Measurements from ENCODE around the gene CHRNA7. TPM values are rescaled to one million over a fixed set of nuclear protein-coding genes. Genes with fewer than 3 reads are reported as not detected.

Gene CHRNA7
- total RNA-seq, 1 experiment from 2014 or later: 4.4 TPM

GRCh38 chr15:32036971-32037370 is 6.7 kb downstream of the CHRNA7 start:
- H3K23ac ChIP-seq (ENCODE audit: insufficient read length, low read depth, low read length): no peak overlapping the region
- no peaks in the 10 kb centered on the region for H3K23me2 ChIP-seq (ENCODE audit: insufficient read length, low read depth, low read length, poor library complexity, severe bottlenecking)
- no peak overlapping the region for H3K4me2 ChIP-seq (ENCODE audit: insufficient read depth, insufficient read length, low read length)
- H4K91ac ChIP-seq (ENCODE audit: insufficient read length, low read depth, low read length): no peak overlapping the region
- H3T11ph ChIP-seq (ENCODE audit: low read length): no peak overlapping the region
- peaks cover 7% of the 10 kb centered on the region for H3K27me3 Mint-ChIP-seq (ENCODE audit: low read depth)
- H2BK5ac ChIP-seq (ENCODE audit: insufficient read length, low read length): no peak overlapping the region
- no peaks in the 10 kb centered on the region for H3K4me1 ChIP-seq (ENCODE audit: insufficient read depth, low read length)
- H2AK5ac ChIP-seq (ENCODE audit: insufficient read length, low read length): no peak overlapping the region
- no peaks in the 10 kb centered on the region for H3K27me3 ChIP-seq (ENCODE audit: insufficient read depth, low read length)
- DNase-seq: no peak
- no peak overlapping the region for H3K4ac ChIP-seq (ENCODE audit: low read depth, low read length)
- H3K9me3 Mint-ChIP-seq: no peaks in the 10 kb centered on the region
- no peak overlapping the region for H3K4me3 Mint-ChIP-seq
- H2AFZ ChIP-seq (ENCODE audit: low read length): no peak overlapping the region
- H2BK12ac ChIP-seq (ENCODE audit: insufficient read length, low read depth, low read length): no peak overlapping the region
- H3K79me2 ChIP-seq (ENCODE audit: insufficient read depth, low read length): no peaks in the 10 kb centered on the region
- no peaks in the 10 kb centered on the region for H3K79me1 ChIP-seq (ENCODE audit: insufficient read depth, low read depth, low read length, poor library complexity, severe bottlenecking)
- no peak overlapping the region for H3K9ac ChIP-seq (ENCODE audit: extremely low read depth, insufficient read length, low read length)
- H3K14ac ChIP-seq (ENCODE audit: insufficient read depth, low read length): no peak overlapping the region
- H3K27ac ChIP-seq (ENCODE audit: insufficient read length, low read depth, low read length): no peak overlapping the region
- no CpG with 5 or more reads among the region's 2 CpGs for WGBS (ENCODE audit: extremely low coverage, insufficient read length, low lambda C conversion rate)
- H4K20me1 ChIP-seq (ENCODE audit: control insufficient read depth, insufficient read depth, insufficient read length): no peaks in the 10 kb centered on the region
- no peak overlapping the region for H3K27ac Mint-ChIP-seq
- H4K5ac ChIP-seq (ENCODE audit: insufficient read length, low read depth, low read length): no peak overlapping the region
- no peaks in the 10 kb centered on the region for H3K9me3 ChIP-seq (ENCODE audit: control insufficient read depth, low read depth, low read length)
- H3K4me1 Mint-ChIP-seq: peaks cover 12 to 13% of the 10 kb centered on the region in 2 experiments
- H3K18ac ChIP-seq (ENCODE audit: insufficient read length, low read depth, low read length): no peak overlapping the region
- H2BK15ac ChIP-seq (ENCODE audit: low read depth, low read length): no peak overlapping the region
- no peak overlapping the region for H4K8ac ChIP-seq (replicated peaks; ENCODE audit: insufficient read length, low read depth, low read length)
- H3K36me3 Mint-ChIP-seq (ENCODE audit: insufficient read depth in 1 of 3, low read depth in 3 of 3): no peaks in the 10 kb centered on the region
- TF ChIP-seq, protein P1, sequence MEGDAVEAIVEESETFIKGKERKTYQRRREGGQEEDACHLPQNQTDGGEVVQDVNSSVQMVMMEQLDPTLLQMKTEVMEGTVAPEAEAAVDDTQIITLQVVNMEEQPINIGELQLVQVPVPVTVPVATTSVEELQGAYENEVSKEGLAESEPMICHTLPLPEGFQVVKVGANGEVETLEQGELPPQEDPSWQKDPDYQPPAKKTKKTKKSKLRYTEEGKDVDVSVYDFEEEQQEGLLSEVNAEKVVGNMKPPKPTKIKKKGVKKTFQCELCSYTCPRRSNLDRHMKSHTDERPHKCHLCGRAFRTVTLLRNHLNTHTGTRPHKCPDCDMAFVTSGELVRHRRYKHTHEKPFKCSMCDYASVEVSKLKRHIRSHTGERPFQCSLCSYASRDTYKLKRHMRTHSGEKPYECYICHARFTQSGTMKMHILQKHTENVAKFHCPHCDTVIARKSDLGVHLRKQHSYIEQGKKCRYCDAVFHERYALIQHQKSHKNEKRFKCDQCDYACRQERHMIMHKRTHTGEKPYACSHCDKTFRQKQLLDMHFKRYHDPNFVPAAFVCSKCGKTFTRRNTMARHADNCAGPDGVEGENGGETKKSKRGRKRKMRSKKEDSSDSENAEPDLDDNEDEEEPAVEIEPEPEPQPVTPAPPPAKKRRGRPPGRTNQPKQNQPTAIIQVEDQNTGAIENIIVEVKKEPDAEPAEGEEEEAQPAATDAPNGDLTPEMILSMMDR (conservative IDR thresholded peaks at IDR 0.05): no peak
- H3K56ac ChIP-seq (ENCODE audit: insufficient read length, low read depth, low read length): no peak overlapping the region
- no peak overlapping the region for H2BK20ac ChIP-seq (ENCODE audit: low read depth, low read length, poor library complexity, severe bottlenecking)
- no peak overlapping the region for H2BK120ac ChIP-seq (ENCODE audit: low read depth, low read length, poor library complexity, severe bottlenecking)
